Measurements from ENCODE around the gene CNN2. TPM values are rescaled to one million over a fixed set of nuclear protein-coding genes. Genes with fewer than 3 reads are reported as not detected.
A peak's percentile ranks its signal among the peaks of the same experiment; 100 is the strongest.

CNN2 gene
- total and polyA plus RNA-seq, 9 of the 15 experiments (the other 6 are each of a cell fraction or from before 2014, with no cell fraction given): 12.1 to 174 (median 52.7) TPM

- TF ChIP-seq FIP1L1 (IDR thresholded peaks at IDR 0.05; ENCODE audit: low read depth, low read length, poor library complexity, severe bottlenecking) (peak; percentile 85), SUPT5H (IDR thresholded peaks at IDR 0.05) (peak; percentile 65), POLR2A (conservative IDR thresholded peaks at IDR 0.05) (peak; percentile 56), POLR2G (IDR thresholded peaks at IDR 0.05; ENCODE audit: low read depth, low read length) (peak; percentile 80), ZNF232 (CRISPR knock-in tag; IDR thresholded peaks at IDR 0.05) (no peak), POLR2AphosphoS2 (IDR thresholded peaks at IDR 0.05; ENCODE audit: low read length) (peak; percentile 86; the same call in 1 of the 2 replicates), EGR1 (conservative IDR thresholded peaks at IDR 0.05) (no peak), NONO (IDR thresholded peaks at IDR 0.05; ENCODE audit: low read depth in 2 of 2, low read length in 1 of 2) (0 out of 4 replicates have a peak, but pooled peaks of 1 of the 2 experiments have one; percentile 21), ZBTB33 (CRISPR knock-in tag; IDR thresholded peaks at IDR 0.05) (peak; percentile 57; the same call in 1 of the 2 replicates), RBFOX2 (IDR thresholded peaks at IDR 0.05; ENCODE audit: low read depth, low read length) (peak; percentile 61), RBM22 (IDR thresholded peaks at IDR 0.05; ENCODE audit: low read depth, low read length, poor library complexity, severe bottlenecking) (peak; percentile 71), MYNN (IDR thresholded peaks at IDR 0.05) (peak; percentile 70), MYNN (CRISPR knock-in tag; IDR thresholded peaks at IDR 0.05) (no peak), ZNF224 (CRISPR knock-in tag; IDR thresholded peaks at IDR 0.05) (no peak), CBX1 (IDR thresholded peaks at IDR 0.05; ENCODE audit: low read depth) (no peak), PTBP1 (IDR thresholded peaks at IDR 0.05; ENCODE audit: low read depth, low read length) (0 out of 2 replicates have a peak, but pooled peaks have one; percentile 59)
- intact Hi-C loops (cut with micrococcal nuclease) (no loop called here), in situ Hi-C loops (cut with MboI) (no loop called here)
- Histone ChIP-seq H3K36me3 (ENCODE audit: control insufficient read depth, insufficient read depth, low read length) (peaks cover 60% of the 10 kb centered on the region; the same call in 2 of the 3 replicates), H3K4me2 (ENCODE audit: insufficient read depth, low read length) (no peak overlapping the region), H3K27ac (ENCODE audit: extremely low read depth, low read depth, low read length) (no peak overlapping the region), H3K9me1 (ENCODE audit: control insufficient read depth, insufficient read depth, low read length) (peaks cover 3% of the 10 kb centered on the region), H4K20me1 (replicated peaks; ENCODE audit: control insufficient read depth, insufficient read depth, low read length) (no peaks in the 10 kb centered on the region), H3K4me1 (replicated peaks in 1 of 2; ENCODE audit: control insufficient read depth in 2 of 2, insufficient read depth in 2 of 2, low read length in 2 of 2) (peaks cover 6 to 76% of the 10 kb centered on the region in 2 experiments), H2AFZ (ENCODE audit: low read depth, low read length) (no peak overlapping the region), H3K27me3 (ENCODE audit: control insufficient read depth in 2 of 2, insufficient read depth in 2 of 2, low read length in 2 of 2) (no peaks in the 10 kb centered on the region), H3K9ac (ENCODE audit: insufficient read depth in 1 of 2, low read depth in 2 of 2, low read length in 2 of 2) (peak overlapping the region in 1 of 2 experiments; percentile 31; a peak in 2 of 4 replicates), H3K79me2 (ENCODE audit: control insufficient read depth, insufficient read depth, low read length) (no peaks in the 10 kb centered on the region), H3K9me3 (replicated peaks; ENCODE audit: control insufficient read depth, insufficient read depth, low read depth, low read length) (no peaks in the 10 kb centered on the region), H3K4me3 (no peak overlapping the region)
- ChIA-PET POLR2A (interaction anchor here (1.4 to 5.3 kb wide), 4 partner anchors 9 to 44 kb away, joined by 4 to 45 read pairs (median 8); partner anchors contain the start of genes GPX4 and POLR2E), CTCF (ENCODE audit: low intra/inter-chr PET ratio) (no interaction called here)
- WGBS (ENCODE audit: insufficient coverage, low coverage, missing lambda C conversion rate): 72% methylated on average over 23 of the region's 38 CpGs
- DNase-seq (ENCODE audit: extremely low read depth in 1 of 4, low spot score in 3 of 4) (no peak), FAIRE-seq (no peak), ATAC-seq (no peak)
- BruUV-seq (replicated peaks): no TSS peak
Measured at GRCh38 chr19:1085676-1086442, 59.5 kb downstream of the CNN2 start.
